Subcutaneous abdominal adipose tissue (tissue), 5 donors: ENCODE results near the gene OR4D6.

Experiments
- H3K27ac ChIP-seq: one replicate; pipeline ENCODE4 v1.7.0; 2013; ENCODE audit warnings: low read depth, mild to moderate bottlenecking, inconsistent platforms, low read length, moderate library complexity
- H3K27me3 ChIP-seq, 5 donors: one replicate each; pipeline ENCODE4 v1.7.0; 2013; ENCODE audit warnings: low read length in 5 of 5, inconsistent platforms in 1 of 5; ENCODE audit not compliant: control insufficient read depth in 5 of 5, insufficient read depth in 4 of 5
- H3K36me3 ChIP-seq, 5 donors: one replicate each; pipeline ENCODE4 v1.7.0; 2013; ENCODE audit warnings: low read length in 5 of 5; ENCODE audit not compliant: control insufficient read depth in 5 of 5, insufficient read depth in 5 of 5
- H3K4me1 ChIP-seq, 5 donors: one replicate each; pipeline ENCODE4 v1.7.0; 2013; ENCODE audit warnings: low read length in 5 of 5, mild to moderate bottlenecking in 3 of 5, moderate library complexity in 1 of 5; ENCODE audit not compliant: control insufficient read depth in 5 of 5, insufficient read depth in 5 of 5
- H3K4me3 ChIP-seq, 5 donors: one replicate each; pipeline ENCODE4 v1.7.0; 2013; ENCODE audit warnings: low read length in 5 of 5, low read depth in 1 of 5
- H3K9ac ChIP-seq, 5 donors: one replicate each; pipeline ENCODE4 v1.7.0; 2013; ENCODE audit warnings: low read length in 5 of 5, mild to moderate bottlenecking in 4 of 5, moderate library complexity in 3 of 5
- H3K9me3 ChIP-seq, 5 donors: one replicate each; pipeline ENCODE4 v1.7.0; 2013; ENCODE audit warnings: low read length in 5 of 5; ENCODE audit not compliant: control insufficient read depth in 5 of 5
- donor health status: healthy.
- donor health status: healthy.
- donor health status: healthy.
- donor health status: healthy.
- donor health status: healthy.

The OR4D6 gene

GRCh38 chr11:59456661-59457060 is at the start of gene OR4D6:
Gene OR4D6, plus strand, starts transcription at chr11:59456961. Its CDS starts 0 bp downstream, at chr11:59456961.
- Histone ChIP-seq H3K27ac (no peak within 1 kb of the TSS), H3K4me3 (no peak within 1 kb of the TSS), H3K4me1 (no peaks in the 10 kb centered on the region), H3K36me3 (no peaks in the 10 kb centered on the region), H3K9me3 (no peaks in the 10 kb centered on the region), H3K27me3 (no peaks in the 10 kb centered on the region), H3K9ac (no peak within 1 kb of the TSS)

- no peaks in the 10 kb centered on the region for H3K36me3 ChIP-seq
- no peak overlapping the region for H3K27ac ChIP-seq
- peaks cover 0 to 7% (median 0%) of the 10 kb centered on the region in 5 donors for H3K27me3 ChIP-seq
- H3K9me3 ChIP-seq = peaks cover 0 to 20% (median 7%) of the 10 kb centered on the region in 5 donors
- no peak overlapping the region for H3K9ac ChIP-seq
- H3K4me3 ChIP-seq = no peak overlapping the region
- H3K4me1 ChIP-seq = peaks cover 0 to 5% (median 0%) of the 10 kb centered on the region in 5 donors
These were observed 43.1 kb upstream of the OR4D6 start for GRCh38 chr11:59413646-59414045.

GRCh38 chr11:59415111-59415510 is 41.6 kb upstream of the OR4D6 start:
- Histone ChIP-seq H3K27ac (no peak overlapping the region), H3K36me3 (no peaks in the 10 kb centered on the region), H3K4me3 (no peak overlapping the region), H3K9me3 (peaks cover 0 to 8% (median 0%) of the 10 kb centered on the region in 5 donors), H3K27me3 (peaks cover 0 to 7% (median 0%) of the 10 kb centered on the region in 5 donors), H3K4me1 (peaks cover 0 to 5% (median 0%) of the 10 kb centered on the region in 5 donors), H3K9ac (no peak overlapping the region)

- Histone ChIP-seq H3K4me3 (no peak overlapping the region), H3K36me3 (no peaks in the 10 kb centered on the region), H3K27ac (no peak overlapping the region), H3K9ac (no peak overlapping the region), H3K4me1 (peaks cover 0 to 5% (median 0%) of the 10 kb centered on the region in 5 donors), H3K9me3 (no peaks in the 10 kb centered on the region), H3K27me3 (peaks cover 0 to 7% (median 0%) of the 10 kb centered on the region in 5 donors)
These were observed 40.1 kb upstream of the OR4D6 start for GRCh38 chr11:59416613-59417012.

GRCh38 chr11:59417023-59417422 is 39.7 kb upstream of the OR4D6 start:
- no peak overlapping the region for H3K4me3 ChIP-seq
- H3K9ac ChIP-seq = no peak overlapping the region
- H3K4me1 ChIP-seq = peaks cover 0 to 5% (median 0%) of the 10 kb centered on the region in 5 donors
- no peak overlapping the region for H3K27ac ChIP-seq
- no peaks in the 10 kb centered on the region for H3K9me3 ChIP-seq
- H3K36me3 ChIP-seq = no peaks in the 10 kb centered on the region
- peaks cover 0 to 7% (median 0%) of the 10 kb centered on the region in 5 donors for H3K27me3 ChIP-seq

GRCh38 chr11:59418156-59418555 is 38.6 kb upstream of the OR4D6 start:
- Histone ChIP-seq H3K36me3 (no peaks in the 10 kb centered on the region), H3K4me3 (no peak overlapping the region), H3K27me3 (peaks cover 0 to 7% (median 0%) of the 10 kb centered on the region in 5 donors), H3K4me1 (peaks cover 0 to 4% (median 0%) of the 10 kb centered on the region in 5 donors), H3K9ac (no peak overlapping the region), H3K9me3 (no peaks in the 10 kb centered on the region), H3K27ac (no peak overlapping the region)

- H3K9ac ChIP-seq = no peak overlapping the region
- no peaks in the 10 kb centered on the region for H3K4me1 ChIP-seq
- H3K4me3 ChIP-seq = no peak overlapping the region
- H3K27me3 ChIP-seq = no peaks in the 10 kb centered on the region
- H3K36me3 ChIP-seq = no peaks in the 10 kb centered on the region
- no peak overlapping the region for H3K27ac ChIP-seq
- no peaks in the 10 kb centered on the region for H3K9me3 ChIP-seq
These were observed 32.9 kb upstream of the OR4D6 start for GRCh38 chr11:59423835-59424234.

- no peak overlapping the region for H3K27ac ChIP-seq
- no peaks in the 10 kb centered on the region for H3K9me3 ChIP-seq
- no peaks in the 10 kb centered on the region for H3K4me1 ChIP-seq
- H3K9ac ChIP-seq = no peak overlapping the region
- no peaks in the 10 kb centered on the region for H3K36me3 ChIP-seq
- H3K4me3 ChIP-seq = no peak overlapping the region
- no peaks in the 10 kb centered on the region for H3K27me3 ChIP-seq
These were observed 31.6 kb upstream of the OR4D6 start for GRCh38 chr11:59425131-59425530.

- Histone ChIP-seq H3K27me3 (no peaks in the 10 kb centered on the region), H3K27ac (no peak within 1 kb of the TSS), H3K4me3 (no peak within 1 kb of the TSS), H3K36me3 (no peaks in the 10 kb centered on the region), H3K9ac (no peak within 1 kb of the TSS), H3K4me1 (no peaks in the 10 kb centered on the region), H3K9me3 (no peaks in the 10 kb centered on the region)
These were observed 30.2 kb upstream of the OR4D6 start, which contains the start of gene OR5A2 for GRCh38 chr11:59426361-59427067. Gene OR5A2, minus strand, starts transcription at chr11:59426413. Its CDS starts 3,460 bp downstream, at chr11:59422953.

- no peaks in the 10 kb centered on the region for H3K36me3 ChIP-seq
- no peak overlapping the region for H3K4me3 ChIP-seq
These were observed 29.7 kb upstream of the OR4D6 start for GRCh38 chr11:59427068-59427382.

More at GRCh38 chr11:59427068-59427382, 29.7 kb upstream of the OR4D6 start:
- no peaks in the 10 kb centered on the region for H3K9me3 ChIP-seq
- H3K27ac ChIP-seq = no peak overlapping the region
- H3K27me3 ChIP-seq = no peaks in the 10 kb centered on the region
- H3K9ac ChIP-seq = no peak overlapping the region
- H3K4me1 ChIP-seq = no peaks in the 10 kb centered on the region
